Smooth muscle cell (in vitro differentiated cells): ENCODE measurements around the gene CBFA2T3. TPM values are rescaled to one million over a fixed set of nuclear protein-coding genes. Genes with fewer than 3 reads are reported as not detected.
"Not testable (repeated sequence)": the region's sequence is repeated elsewhere in the genome, so short reads cannot be mapped to it uniquely, and the experiment has no call there.

Experiments
- DNase-seq: peaks from one replicate; lab custom pipeline; 2025; ENCODE audit not compliant: unreplicated experiment; lab: John Stamatoyannopoulos, UW
- H2AFZ ChIP-seq: fragments of 200-600 bp; sonication (generic); 2 replicates; pipeline ENCODE4 v1.6.0; 2016; ENCODE audit warnings: antibody characterized with exemption, low read depth, mild to moderate bottlenecking
- H3F3A ChIP-seq: fragments of 200-600 bp; sonication (generic); 2 replicates; pipeline ENCODE4 v1.6.0; 2017; ENCODE audit warnings: antibody characterized with exemption, low read depth
- H3K27ac ChIP-seq: fragments of 200-600 bp; sonication (generic); 2 replicates; pipeline ENCODE4 v1.5.1; 2016; ENCODE audit warnings: low read depth, mild to moderate bottlenecking
- H3K27me3 ChIP-seq: fragments of 200-600 bp; sonication (generic); 2 replicates; pipeline ENCODE4 v1.6.1; 2016; ENCODE audit warnings: low read depth, mild to moderate bottlenecking
- H3K36me3 ChIP-seq: fragments of 200-600 bp; sonication (generic); 2 replicates; pipeline ENCODE4 v1.5.1; 2016; ENCODE audit warnings: low read depth
- H3K4me1 ChIP-seq: fragments of 200-600 bp; sonication (generic); 2 replicates; pipeline ENCODE4 v1.5.1; 2016; ENCODE audit warnings: low read depth
- H3K4me2 ChIP-seq: fragments of 200-600 bp; sonication (generic); 2 replicates; pipeline ENCODE4 v1.6.0; 2016; ENCODE audit warnings: mild to moderate bottlenecking
- H3K4me3 ChIP-seq: fragments of 200-600 bp; sonication (generic); 2 replicates; pipeline ENCODE4 v1.5.1; 2016; ENCODE audit warnings: mild to moderate bottlenecking
- H3K79me2 ChIP-seq: fragments of 200-600 bp; sonication (generic); 2 replicates; pipeline ENCODE4 v1.6.0; 2016; ENCODE audit warnings: low read depth, mild to moderate bottlenecking
- H3K9ac ChIP-seq: fragments of 200-600 bp; sonication (generic); 2 replicates; pipeline ENCODE4 v1.6.0; 2016; ENCODE audit warnings: low read depth
- H3K9me3 ChIP-seq: fragments of 200-600 bp; sonication (generic); replicated peaks from 2 replicates; pipeline ENCODE4 v1.5.1; 2016; ENCODE audit warnings: low read depth
- H4K20me1 ChIP-seq: fragments of 200-600 bp; sonication (generic); 2 replicates; pipeline ENCODE4 v1.6.0; 2016; ENCODE audit warnings: low read depth
- CTCF ChIP-seq: fragments of 200-600 bp; sonication (generic); IDR thresholded peaks from 2 replicates; pipeline ENCODE4 v1.5.1; 2017; ENCODE audit warnings: borderline replicate concordance, mild to moderate bottlenecking, antibody characterized with exemption; ENCODE audit not compliant: insufficient read depth, poor library complexity, severe bottlenecking
- WGBS: methylation state at CpG from one replicate; pipeline ENCODE4 v1.1.7; 2016; ENCODE audit warnings: low lambda C conversion rate; 5-methylcytosine and 5-hydroxymethylcytosine counted together
- polyA plus RNA-seq: library from polyadenylated mRNA; unstranded; fragments of >200 nt; fragmentation: Nextera tagmentation; extraction: Ambion mirVana; gene quantifications from 2 replicates; pipeline ENCODE4 v1.2.1, GENCODE V29; 2016
- total RNA-seq: library from RNA; depleted of rRNA; stranded (reverse); fragments of >200 nt; gene quantifications from 2 replicates; pipeline ENCODE4 v1.2.3, GENCODE V29; 2014

Gene CBFA2T3
- total and polyA plus RNA-seq, 2 experiments from 2014 or later = 0.25 TPM; not detected in 1

- Histone ChIP-seq H2AFZ (no peak overlapping the region), H3K36me3 (no peaks in the 10 kb centered on the region), H4K20me1 (no peaks in the 10 kb centered on the region), H3K4me1 (peaks cover 7% of the 10 kb centered on the region), H3K79me2 (no peaks in the 10 kb centered on the region), H3K4me3 (no peak overlapping the region), H3K9me3 (no peaks in the 10 kb centered on the region), H3F3A (no peaks in the 10 kb centered on the region), H3K27me3 (no peaks in the 10 kb centered on the region), H3K27ac (no peak overlapping the region), H3K9ac (no peak overlapping the region), H3K4me2 (no peak overlapping the region)
- whole genome bisulfite sequencing = 70% methylated on average over 28 of the region's 28 CpGs
- DNase-seq = no peak
- TF ChIP-seq CTCF = no peak
These were observed 56.1 kb downstream of the CBFA2T3 start for GRCh38 chr16:88920618-88921590.

- Histone ChIP-seq H3K79me2 (no peaks in the 10 kb centered on the region), H2AFZ (no peak overlapping the region), H3K27me3 (no peaks in the 10 kb centered on the region), H3F3A (no peaks in the 10 kb centered on the region), H3K4me2 (no peak overlapping the region), H3K9me3 (no peaks in the 10 kb centered on the region), H3K27ac (no peak overlapping the region), H4K20me1 (no peaks in the 10 kb centered on the region), H3K4me1 (no peaks in the 10 kb centered on the region), H3K4me3 (no peak overlapping the region), H3K36me3 (no peaks in the 10 kb centered on the region), H3K9ac (no peak overlapping the region)
- DNase-seq = no peak
- WGBS = 92% methylated on average over 12 of the region's 12 CpGs
- no peak for TF ChIP-seq CTCF
These were observed 57.1 kb downstream of the CBFA2T3 start for GRCh38 chr16:88919936-88920335.

DNA sequence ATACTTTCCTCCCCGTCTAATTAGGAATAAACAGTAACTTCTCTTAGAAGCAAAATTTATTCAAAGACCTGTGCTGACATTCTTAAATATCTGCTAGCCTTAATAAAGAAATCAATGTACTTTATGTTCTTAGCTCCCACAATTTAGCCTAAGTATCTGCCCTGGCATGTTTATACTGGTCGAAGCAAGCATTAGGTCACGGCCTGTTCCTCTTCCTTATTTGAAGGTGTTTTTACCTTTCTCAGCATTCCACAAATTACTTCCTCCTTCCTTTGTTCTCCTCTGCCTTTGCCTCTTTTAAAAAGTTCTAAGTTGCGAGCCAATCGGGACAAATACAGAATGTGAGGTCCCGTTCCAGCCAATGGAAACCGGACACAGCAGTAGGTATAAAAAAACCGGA is 58.1 kb downstream of the CBFA2T3 start:
- H3K27ac ChIP-seq, H3K27me3 ChIP-seq, H3K79me2 ChIP-seq, H3K4me2 ChIP-seq, H3K4me3 ChIP-seq, DNase-seq, H3K9ac ChIP-seq, H3K4me1 ChIP-seq, H3K9me3 ChIP-seq, H3F3A ChIP-seq, H3K36me3 ChIP-seq, H2AFZ ChIP-seq, H4K20me1 ChIP-seq: not testable (repeated sequence)
- WGBS = 73% methylated on average over 8 of the region's 8 CpGs

GRCh38 chr16:88917915-88918627 is 58.9 kb downstream of the CBFA2T3 start:
- Histone ChIP-seq H3K4me1 (no peaks in the 10 kb centered on the region), H3K36me3 (no peaks in the 10 kb centered on the region), H3K4me2 (no peak overlapping the region), H3K9ac (no peak overlapping the region), H2AFZ (no peak overlapping the region), H3K79me2 (no peaks in the 10 kb centered on the region), H4K20me1 (no peaks in the 10 kb centered on the region), H3K9me3 (no peaks in the 10 kb centered on the region), H3F3A (no peaks in the 10 kb centered on the region), H3K27ac (no peak overlapping the region), H3K27me3 (no peaks in the 10 kb centered on the region), H3K4me3 (no peak overlapping the region)
- no peak for DNase-seq
- 92% methylated on average over 19 of the region's 19 CpGs for WGBS
- no peak for TF ChIP-seq CTCF
